Measurements from ENCODE around the gene SRPX. TPM values are rescaled to one million over a fixed set of nuclear protein-coding genes. Genes with fewer than 3 reads are reported as not detected.

Gene SRPX
- total RNA-seq, 4 donors from 2014 or later = 40.7 to 95.3 (median 79.7) TPM

GRCh38 chrX:38102240-38102639 lies 118.4 kb downstream of the SRPX start:
- H3K27me3 ChIP-seq = no peaks in the 10 kb centered on the region
- no peaks in the 10 kb centered on the region for H3K36me3 ChIP-seq
- peaks cover 0 to 11% (median 0%) of the 10 kb centered on the region in 4 donors for H3K9me3 ChIP-seq
- H3K4me1 ChIP-seq = no peaks in the 10 kb centered on the region
- 49% methylated on average over 2 of the region's 2 CpGs for WGBS
- TF ChIP-seq EP300 (IDR thresholded peaks at IDR 0.05) (no peak), POLR2A (IDR thresholded peaks at IDR 0.05; ENCODE audit: low read depth) (no peak), POLR2AphosphoS5 (IDR thresholded peaks at IDR 0.05) (no peak)
- TF ChIP-seq, protein P1, sequence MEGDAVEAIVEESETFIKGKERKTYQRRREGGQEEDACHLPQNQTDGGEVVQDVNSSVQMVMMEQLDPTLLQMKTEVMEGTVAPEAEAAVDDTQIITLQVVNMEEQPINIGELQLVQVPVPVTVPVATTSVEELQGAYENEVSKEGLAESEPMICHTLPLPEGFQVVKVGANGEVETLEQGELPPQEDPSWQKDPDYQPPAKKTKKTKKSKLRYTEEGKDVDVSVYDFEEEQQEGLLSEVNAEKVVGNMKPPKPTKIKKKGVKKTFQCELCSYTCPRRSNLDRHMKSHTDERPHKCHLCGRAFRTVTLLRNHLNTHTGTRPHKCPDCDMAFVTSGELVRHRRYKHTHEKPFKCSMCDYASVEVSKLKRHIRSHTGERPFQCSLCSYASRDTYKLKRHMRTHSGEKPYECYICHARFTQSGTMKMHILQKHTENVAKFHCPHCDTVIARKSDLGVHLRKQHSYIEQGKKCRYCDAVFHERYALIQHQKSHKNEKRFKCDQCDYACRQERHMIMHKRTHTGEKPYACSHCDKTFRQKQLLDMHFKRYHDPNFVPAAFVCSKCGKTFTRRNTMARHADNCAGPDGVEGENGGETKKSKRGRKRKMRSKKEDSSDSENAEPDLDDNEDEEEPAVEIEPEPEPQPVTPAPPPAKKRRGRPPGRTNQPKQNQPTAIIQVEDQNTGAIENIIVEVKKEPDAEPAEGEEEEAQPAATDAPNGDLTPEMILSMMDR (IDR thresholded peaks at IDR 0.05) = no peak
- intact Hi-C loops (cut with DNase I) = no loop called here
- H3K4me3 ChIP-seq = no peak overlapping the region
- no peak overlapping the region for H3K27ac ChIP-seq (replicated peaks in 1 of 4)
- DNase-seq (ENCODE audit: extremely low spot score) = no peak

DNA sequence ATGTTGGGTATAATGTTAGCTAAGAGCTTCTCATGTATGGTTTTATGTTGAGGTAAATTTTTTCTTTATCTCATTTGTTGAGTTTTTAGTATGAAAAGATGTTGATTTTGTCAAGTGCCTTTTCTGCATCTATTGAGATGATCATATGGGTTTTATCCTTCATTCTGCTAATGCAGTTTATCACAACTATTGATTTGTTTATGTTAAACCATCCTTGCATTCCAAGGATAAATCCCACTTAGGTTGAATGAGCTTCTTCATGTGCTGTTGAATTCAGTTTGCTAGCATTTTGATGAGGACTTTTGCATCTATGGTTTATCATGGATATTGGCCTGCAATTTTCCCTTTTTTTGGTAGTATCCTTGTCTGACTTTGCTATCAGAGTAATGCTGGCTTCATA lies 121.0 kb downstream of the SRPX start:
- no peak for TF ChIP-seq POLR2A (IDR thresholded peaks at IDR 0.05; ENCODE audit: low read depth)
- no peak for TF ChIP-seq EP300 (IDR thresholded peaks at IDR 0.05)
- TF ChIP-seq, protein P1 (IDR thresholded peaks at IDR 0.05) = no peak
- TF ChIP-seq POLR2AphosphoS5 (IDR thresholded peaks at IDR 0.05) = no peak
- intact Hi-C loops (cut with DNase I) = no loop called here
- H3K36me3 ChIP-seq = no peaks in the 10 kb centered on the region
- H3K4me1 ChIP-seq = no peaks in the 10 kb centered on the region
- H3K27ac ChIP-seq (replicated peaks in 1 of 4) = no peak overlapping the region
- H3K27me3 ChIP-seq = no peaks in the 10 kb centered on the region
- no peak for DNase-seq (ENCODE audit: extremely low spot score)
- H3K9me3 ChIP-seq = peaks cover 0 to 11% (median 0%) of the 10 kb centered on the region in 4 donors
- no peak overlapping the region for H3K4me3 ChIP-seq

Other genes with a start within 250 kb of the SRPX start
- gene SYTL5, start 214.3 kb downstream of the SRPX start, total RNA-seq = not detected
- gene RPGR, start 106.6 kb upstream of the SRPX start, total RNA-seq = 10 to 100 TPM in 3 of 4 donors, 1 to 10 TPM in 1; 9.6 to 17.0 (median 11.9) TPM
- under 1 TPM in 3 of 4 donors, not detected in 1; 0.23 to 0.42 (median 0.33) TPM for gene OTC, start 131.7 kb upstream of the SRPX start, total RNA-seq

Measured in esophagus muscularis mucosa (tissue), 4 donors.